Measurements from ENCODE around the gene GRB10.
"Not testable (repeated sequence)": the region's sequence is repeated elsewhere in the genome, so short reads cannot be mapped to it uniquely, and the experiment has no call there.

DNA sequence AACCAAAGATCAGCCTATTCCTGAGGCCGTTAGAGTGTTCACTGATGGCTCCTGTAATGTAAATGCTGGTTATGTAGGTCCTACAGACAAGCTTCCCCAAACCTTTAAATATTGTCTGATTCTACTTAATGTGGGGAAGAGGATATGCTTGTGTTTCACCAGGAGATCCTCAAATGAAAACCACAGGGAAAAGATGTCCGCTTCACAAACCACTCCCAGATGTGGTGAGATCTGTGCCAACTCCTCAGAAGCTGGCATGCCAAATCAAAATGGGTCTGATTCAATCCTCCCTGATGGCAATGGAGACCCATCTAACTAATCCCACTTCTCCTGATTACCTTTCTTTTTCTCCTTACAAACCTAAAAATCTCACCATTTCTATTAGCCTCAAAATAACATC lies 202.0 kb downstream of the GRB10 start:
- TF ChIP-seq POLR2A (IDR thresholded peaks at IDR 0.05): not testable (repeated sequence)
- TF ChIP-seq, protein P1, sequence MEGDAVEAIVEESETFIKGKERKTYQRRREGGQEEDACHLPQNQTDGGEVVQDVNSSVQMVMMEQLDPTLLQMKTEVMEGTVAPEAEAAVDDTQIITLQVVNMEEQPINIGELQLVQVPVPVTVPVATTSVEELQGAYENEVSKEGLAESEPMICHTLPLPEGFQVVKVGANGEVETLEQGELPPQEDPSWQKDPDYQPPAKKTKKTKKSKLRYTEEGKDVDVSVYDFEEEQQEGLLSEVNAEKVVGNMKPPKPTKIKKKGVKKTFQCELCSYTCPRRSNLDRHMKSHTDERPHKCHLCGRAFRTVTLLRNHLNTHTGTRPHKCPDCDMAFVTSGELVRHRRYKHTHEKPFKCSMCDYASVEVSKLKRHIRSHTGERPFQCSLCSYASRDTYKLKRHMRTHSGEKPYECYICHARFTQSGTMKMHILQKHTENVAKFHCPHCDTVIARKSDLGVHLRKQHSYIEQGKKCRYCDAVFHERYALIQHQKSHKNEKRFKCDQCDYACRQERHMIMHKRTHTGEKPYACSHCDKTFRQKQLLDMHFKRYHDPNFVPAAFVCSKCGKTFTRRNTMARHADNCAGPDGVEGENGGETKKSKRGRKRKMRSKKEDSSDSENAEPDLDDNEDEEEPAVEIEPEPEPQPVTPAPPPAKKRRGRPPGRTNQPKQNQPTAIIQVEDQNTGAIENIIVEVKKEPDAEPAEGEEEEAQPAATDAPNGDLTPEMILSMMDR (IDR thresholded peaks at IDR 0.05): not testable (repeated sequence)

Data from Peyer's patch (tissue), 4 donors.